RWPE2 (cell line): Measurements from ENCODE around the gene MRPL24.

Source experiments
- ATAC-seq: fragments of 200-7000 bp; cut with Tn5 transposase; 3 replicates; pipeline ENCODE4 v1.9.1; 2021; ENCODE audit warnings: low read depth
- DNase-seq: peaks from one replicate; pipeline ENCODE4 v3.0.0-alpha.2; 2020; ENCODE audit warnings: low spot score
- H3K27ac ChIP-seq: fragments of 450-650 bp; 2 replicates; pipeline ENCODE4 v1.5.1; 2017; ENCODE audit warnings: mild to moderate bottlenecking; ENCODE audit not compliant: poor library complexity, severe bottlenecking
- H3K27me3 ChIP-seq: fragments of 250-450 bp; sonication (Bioruptor Pico); 2 replicates; pipeline ENCODE4 v1.5.1; 2021; ENCODE audit warnings: mild to moderate bottlenecking, moderate library complexity; ENCODE audit not compliant: insufficient read depth, poor library complexity, severe bottlenecking
- H3K36me3 ChIP-seq: fragments of 250-450 bp; sonication (Bioruptor Pico); 2 replicates; pipeline ENCODE4 v1.5.1; 2020; ENCODE audit warnings: low read depth, mild to moderate bottlenecking, moderate library complexity
- H3K4me1 ChIP-seq: fragments of 250-450 bp; sonication (Bioruptor Pico); 2 replicates; pipeline ENCODE4 v1.5.1; 2021; ENCODE audit warnings: mild to moderate bottlenecking, moderate library complexity; ENCODE audit not compliant: insufficient read depth, poor library complexity, severe bottlenecking
- H3K4me3 ChIP-seq: fragments of 250-450 bp; sonication (Bioruptor Pico); 2 replicates; pipeline ENCODE4 v1.5.1; 2021; ENCODE audit warnings: mild to moderate bottlenecking, moderate library complexity; ENCODE audit not compliant: severe bottlenecking
- H3K9me3 ChIP-seq: fragments of 250-450 bp; sonication (Bioruptor Pico); 2 replicates; pipeline ENCODE4 v1.5.1; 2021; ENCODE audit warnings: mild to moderate bottlenecking, moderate library complexity; ENCODE audit not compliant: severe bottlenecking
- TF ChIP-seq, protein P1 (sequence below): fragments of 450-650 bp; IDR thresholded peaks from one replicate; pipeline ENCODE4 v1.5.1; 2017; ENCODE audit warnings: mild to moderate bottlenecking, moderate library complexity; ENCODE audit not compliant: poor library complexity, severe bottlenecking

The MRPL24 gene

DNA sequence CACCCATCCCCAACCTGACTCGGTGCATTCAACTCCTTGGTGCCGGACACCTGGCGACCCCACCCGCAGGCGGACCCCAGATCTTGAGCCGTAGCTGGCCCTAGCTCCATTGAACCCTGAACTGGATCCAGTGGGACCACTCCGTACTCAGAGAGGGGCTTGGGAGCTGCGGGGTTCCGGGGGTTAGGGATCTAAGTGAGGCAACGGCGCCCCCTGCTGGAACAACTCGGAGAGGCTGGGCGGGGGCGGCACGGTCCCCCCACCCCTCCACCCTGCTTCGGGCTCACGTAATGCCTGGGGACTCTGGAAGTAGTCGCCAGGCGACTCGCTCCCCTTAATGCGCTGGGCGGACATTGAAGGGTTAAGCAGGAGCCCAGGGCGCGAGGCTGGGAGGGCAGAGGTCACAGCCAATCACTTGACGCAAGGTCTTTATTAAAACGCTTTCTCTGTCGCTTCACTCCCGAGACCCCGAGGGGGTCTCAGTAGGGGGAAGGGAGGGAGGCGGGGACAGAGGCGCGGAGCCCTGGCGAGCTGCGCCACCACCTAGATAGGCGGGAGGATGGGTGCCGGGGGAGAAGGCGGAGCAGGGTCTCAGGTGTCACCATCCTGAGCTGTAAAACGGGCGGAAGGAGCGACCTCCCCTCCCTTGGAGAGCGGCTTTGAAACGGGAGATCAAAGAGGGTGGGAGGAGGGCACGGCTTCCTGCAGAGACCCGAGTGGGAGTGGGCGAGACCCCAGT, 34.8 kb downstream of the MRPL24 start:
- TF ChIP-seq, protein P1, sequence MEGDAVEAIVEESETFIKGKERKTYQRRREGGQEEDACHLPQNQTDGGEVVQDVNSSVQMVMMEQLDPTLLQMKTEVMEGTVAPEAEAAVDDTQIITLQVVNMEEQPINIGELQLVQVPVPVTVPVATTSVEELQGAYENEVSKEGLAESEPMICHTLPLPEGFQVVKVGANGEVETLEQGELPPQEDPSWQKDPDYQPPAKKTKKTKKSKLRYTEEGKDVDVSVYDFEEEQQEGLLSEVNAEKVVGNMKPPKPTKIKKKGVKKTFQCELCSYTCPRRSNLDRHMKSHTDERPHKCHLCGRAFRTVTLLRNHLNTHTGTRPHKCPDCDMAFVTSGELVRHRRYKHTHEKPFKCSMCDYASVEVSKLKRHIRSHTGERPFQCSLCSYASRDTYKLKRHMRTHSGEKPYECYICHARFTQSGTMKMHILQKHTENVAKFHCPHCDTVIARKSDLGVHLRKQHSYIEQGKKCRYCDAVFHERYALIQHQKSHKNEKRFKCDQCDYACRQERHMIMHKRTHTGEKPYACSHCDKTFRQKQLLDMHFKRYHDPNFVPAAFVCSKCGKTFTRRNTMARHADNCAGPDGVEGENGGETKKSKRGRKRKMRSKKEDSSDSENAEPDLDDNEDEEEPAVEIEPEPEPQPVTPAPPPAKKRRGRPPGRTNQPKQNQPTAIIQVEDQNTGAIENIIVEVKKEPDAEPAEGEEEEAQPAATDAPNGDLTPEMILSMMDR: peak; percentile 87
- Histone ChIP-seq H3K9me3 (no peaks in the 10 kb centered on the region), H3K4me3 (peak overlapping the region; percentile 13), H3K27me3 (no peaks in the 10 kb centered on the region), H3K4me1 (peaks cover 45% of the 10 kb centered on the region), H3K27ac (no peak overlapping the region), H3K36me3 (no peaks in the 10 kb centered on the region)
- ATAC-seq (no peak), DNase-seq (no peak)

DNA sequence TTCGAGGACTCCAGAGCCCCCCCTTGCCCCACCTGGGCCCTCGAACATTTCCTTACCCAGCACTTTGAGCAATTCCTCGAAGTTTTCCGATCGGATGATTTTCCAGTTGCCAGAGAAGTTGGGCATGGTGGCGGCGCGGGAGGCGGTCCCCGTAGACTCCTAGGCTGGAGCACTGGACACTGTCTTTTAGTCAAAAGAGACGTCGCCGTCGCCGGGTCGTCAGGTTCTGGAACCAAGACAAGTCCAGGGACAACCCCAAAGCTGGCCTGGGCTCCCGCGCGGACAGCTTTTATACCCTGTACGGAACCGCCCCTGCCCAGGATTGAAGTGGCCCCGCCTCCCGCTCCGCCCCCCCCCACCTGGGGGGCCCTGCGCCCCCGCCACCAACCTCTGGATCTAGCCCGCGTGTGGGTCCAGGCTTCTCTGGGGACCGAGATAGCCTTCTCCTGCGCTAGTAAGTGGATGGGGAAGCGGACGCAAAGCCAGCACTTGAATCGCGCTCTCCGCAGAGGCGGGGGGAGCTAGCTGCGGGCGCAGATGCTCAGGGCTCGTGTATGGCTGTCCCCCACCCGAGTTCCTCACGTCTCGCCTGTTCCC, 35.5 kb downstream of the MRPL24 start, which contains the start of gene CRABP2:
Gene CRABP2, minus strand, starts transcription at position 263 of the 597 bp plus-strand sequence. Its CDS starts 137 bp downstream, at position 126.
- H3K4me1 ChIP-seq: peaks cover 40% of the 10 kb centered on the region
- ATAC-seq: no peak
- peak within 1 kb of the TSS; percentile 13 for H3K4me3 ChIP-seq
- TF ChIP-seq, protein P1: no peak
- no peaks in the 10 kb centered on the region for H3K9me3 ChIP-seq
- DNase-seq: no peak
- H3K27ac ChIP-seq: no peak within 1 kb of the TSS
- no peaks in the 10 kb centered on the region for H3K27me3 ChIP-seq
- no peaks in the 10 kb centered on the region for H3K36me3 ChIP-seq

DNA sequence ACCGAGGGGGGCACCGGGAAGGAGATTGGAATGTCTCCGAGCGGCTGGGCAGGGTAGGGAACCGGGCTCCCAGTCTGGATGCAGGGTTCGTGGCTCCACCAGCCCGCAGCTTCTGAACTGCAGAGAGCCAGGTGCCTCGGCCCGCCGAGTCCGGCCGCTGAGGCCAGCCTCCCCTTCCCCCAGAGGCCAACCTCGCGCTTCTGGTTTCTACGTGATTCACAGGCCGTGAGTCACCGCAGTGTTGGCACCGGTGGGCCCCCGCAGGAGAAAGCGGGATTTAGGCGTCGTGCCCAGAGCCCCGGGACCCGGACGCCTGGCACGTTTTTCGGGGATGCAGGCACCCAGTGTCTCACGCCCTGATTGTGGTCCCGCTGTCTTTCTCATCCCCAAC, 36.0 kb downstream of the MRPL24 start:
- TF ChIP-seq, protein P1: no peak
- peak overlapping the region; percentile 13 for H3K4me3 ChIP-seq
- H3K4me1 ChIP-seq: peaks cover 35% of the 10 kb centered on the region
- ATAC-seq (peak; percentile 38), DNase-seq (peak; percentile 88)
- no peak overlapping the region for H3K27ac ChIP-seq
- no peaks in the 10 kb centered on the region for H3K9me3 ChIP-seq
- no peaks in the 10 kb centered on the region for H3K36me3 ChIP-seq
- H3K27me3 ChIP-seq: no peaks in the 10 kb centered on the region

DNA sequence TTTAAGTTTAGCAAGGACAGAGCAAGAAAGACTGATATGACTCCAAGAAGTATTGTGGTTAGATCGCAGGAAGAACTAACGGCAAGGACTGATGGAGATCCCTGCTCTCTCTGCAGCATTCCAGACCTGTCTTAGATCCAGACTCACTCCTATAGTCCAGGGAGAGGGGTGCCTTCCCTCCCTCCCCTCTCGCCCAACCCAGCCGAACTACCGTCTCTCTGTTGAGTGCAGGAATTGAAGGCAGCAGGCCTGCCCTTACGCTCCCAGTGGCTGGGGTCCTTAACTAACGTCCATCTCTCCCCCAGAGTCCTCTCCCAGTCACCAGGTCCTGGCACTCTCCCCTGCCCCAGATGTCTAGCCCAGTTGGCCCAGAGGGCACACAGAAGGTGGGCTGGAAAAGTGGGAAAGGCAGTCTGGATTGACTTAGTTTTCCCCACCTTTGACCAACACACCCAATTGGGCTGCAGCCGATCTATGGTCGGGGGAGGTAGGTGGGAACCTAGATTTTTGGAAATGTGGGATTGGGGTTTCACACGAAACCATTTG, 36.6 kb downstream of the MRPL24 start:
- Histone ChIP-seq H3K27me3 (no peaks in the 10 kb centered on the region), H3K4me1 (peaks cover 30% of the 10 kb centered on the region), H3K9me3 (no peaks in the 10 kb centered on the region), H3K27ac (no peak overlapping the region), H3K36me3 (no peaks in the 10 kb centered on the region), H3K4me3 (no peak overlapping the region)
- no peak for DNase-seq
- ATAC-seq: no peak
- TF ChIP-seq, protein P1: no peak
